ENCODE data around the gene LIN54. TPM values are rescaled to one million over a fixed set of nuclear protein-coding genes. Genes with fewer than 3 reads are reported as not detected.

LIN54 gene
- total and polyA plus RNA-seq, 4 donors: 2.0 to 17.1 (median 5.2) TPM

DNA sequence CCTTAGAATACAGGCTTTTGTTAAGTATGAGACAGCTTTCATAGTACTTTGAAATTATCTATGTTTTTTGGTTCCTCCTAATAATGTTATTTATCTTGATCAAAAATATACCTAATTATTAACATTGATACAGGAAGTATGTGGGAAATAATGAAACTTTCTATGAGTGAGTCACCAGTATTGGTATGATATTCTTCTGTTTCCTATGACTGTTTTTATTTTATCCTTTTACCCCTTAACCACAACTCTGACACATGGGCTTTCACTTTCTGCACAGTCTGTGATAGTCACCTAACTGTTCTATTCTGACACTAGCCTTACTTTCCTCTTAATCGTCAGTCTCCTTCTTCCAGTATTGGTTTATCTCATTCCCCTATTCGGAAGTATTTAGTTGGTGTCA is 105.4 kb downstream of the LIN54 start:
- WGBS: 86% methylated on average over 2 of the region's 2 CpGs
- DNase-seq (ENCODE audit: low spot score): no peak
- Histone ChIP-seq H3K27me3 (ENCODE audit: control insufficient read depth in 4 of 4, insufficient read depth in 4 of 4, low read length in 3 of 4) (no peaks in the 10 kb centered on the region), H3K4me3 (ENCODE audit: low read depth in 1 of 3, low read length in 3 of 3) (no peak overlapping the region), H3K27ac (ENCODE audit: low read depth in 1 of 2, low read length in 2 of 2) (no peak overlapping the region), H3K4me1 (ENCODE audit: control insufficient read depth in 4 of 4, insufficient read depth in 4 of 4, low read length in 3 of 4) (peaks cover 0 to 11% (median 3%) of the 10 kb centered on the region in 4 donors), H3K36me3 (ENCODE audit: control insufficient read depth in 4 of 4, insufficient read depth in 3 of 4, low read depth in 1 of 4, low read length in 3 of 4) (peaks cover 0 to 15% (median 3%) of the 10 kb centered on the region in 4 donors), H3K9ac (ENCODE audit: low read depth in 1 of 2, low read length in 2 of 2) (no peak overlapping the region), H3K9me3 (ENCODE audit: control insufficient read depth in 4 of 4, low read length in 3 of 4) (no peaks in the 10 kb centered on the region)
- TF ChIP-seq FOXA2 (IDR thresholded peaks at IDR 0.05) (no peak), SP1 (IDR thresholded peaks at IDR 0.05) (no peak), RXRA (IDR thresholded peaks at IDR 0.05) (no peak)

DNA sequence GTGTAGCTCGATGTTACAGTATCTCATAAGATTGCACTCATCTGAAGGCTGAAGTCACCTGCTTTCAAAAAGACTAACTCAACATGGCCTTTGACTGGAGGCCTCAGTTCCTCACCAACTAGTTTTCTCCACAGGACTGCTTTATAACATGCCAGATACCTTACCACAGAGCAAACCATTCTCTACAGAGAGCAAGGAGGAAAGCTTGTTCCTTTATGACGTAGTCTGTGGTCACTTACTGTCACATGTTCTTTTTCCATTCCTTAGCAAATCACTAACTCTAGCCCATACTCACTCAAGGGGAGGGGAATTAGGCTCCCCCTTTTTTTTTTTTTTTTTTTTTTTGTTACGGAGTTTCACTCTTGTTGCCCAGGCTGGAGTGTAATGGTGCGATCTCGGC is 106.9 kb downstream of the LIN54 start:
- no peaks in the 10 kb centered on the region for H3K27me3 ChIP-seq (ENCODE audit: control insufficient read depth in 4 of 4, insufficient read depth in 4 of 4, low read length in 3 of 4)
- WGBS: 91% methylated on average over 5 of the region's 5 CpGs
- H3K4me1 ChIP-seq (ENCODE audit: control insufficient read depth in 4 of 4, insufficient read depth in 4 of 4, low read length in 3 of 4): peaks cover 0 to 22% (median 8%) of the 10 kb centered on the region in 4 donors
- TF ChIP-seq HNF4A (conservative IDR thresholded peaks at IDR 0.05): no peak
- no peak overlapping the region for H3K27ac ChIP-seq (ENCODE audit: low read depth in 1 of 2, low read length in 2 of 2)
- H3K9me3 ChIP-seq (ENCODE audit: control insufficient read depth in 4 of 4, low read length in 3 of 4): no peaks in the 10 kb centered on the region
- no peak for DNase-seq (ENCODE audit: low spot score)
- H3K9ac ChIP-seq (ENCODE audit: low read depth in 1 of 2, low read length in 2 of 2): no peak overlapping the region
- peaks cover 0 to 15% (median 3%) of the 10 kb centered on the region in 4 donors for H3K36me3 ChIP-seq (ENCODE audit: control insufficient read depth in 4 of 4, insufficient read depth in 3 of 4, low read depth in 1 of 4, low read length in 3 of 4)
- no peak overlapping the region for H3K4me3 ChIP-seq (ENCODE audit: low read depth in 1 of 3, low read length in 3 of 3)

DNA sequence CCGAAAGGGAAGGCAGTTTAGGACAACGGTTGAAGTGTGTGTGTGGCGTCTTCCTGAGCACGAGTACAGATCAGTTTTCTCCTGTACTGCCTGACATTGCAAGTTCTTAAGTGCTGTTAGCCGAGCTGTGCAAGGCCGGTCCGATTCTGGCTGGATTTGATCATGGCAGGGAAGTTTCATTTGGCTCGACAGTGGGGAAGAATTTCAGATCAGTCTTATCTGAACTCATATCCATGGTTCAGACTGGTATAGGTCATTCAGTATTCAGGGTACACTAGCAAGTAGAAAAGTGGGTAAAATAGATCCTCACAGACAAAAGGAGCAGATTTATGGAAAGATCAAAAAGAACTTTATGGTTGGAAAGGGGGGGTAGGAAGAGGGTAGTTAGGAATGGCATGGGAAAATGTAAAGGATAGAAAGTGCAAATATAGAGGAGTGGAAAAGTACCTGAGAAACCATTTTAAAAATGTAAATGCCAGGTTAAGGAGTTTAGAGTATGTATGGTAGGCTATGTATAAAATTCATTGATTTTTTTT is 109.4 kb downstream of the LIN54 start:
- peak overlapping the region; percentile 68 to 99 (median 78) for H3K4me3 ChIP-seq (ENCODE audit: low read depth in 1 of 3, low read length in 3 of 3)
- no peaks in the 10 kb centered on the region for H3K27me3 ChIP-seq (ENCODE audit: control insufficient read depth in 4 of 4, insufficient read depth in 4 of 4, low read length in 3 of 4)
- H3K9me3 ChIP-seq (ENCODE audit: control insufficient read depth in 4 of 4, low read length in 3 of 4): no peaks in the 10 kb centered on the region
- DNase-seq (ENCODE audit: low spot score): no peak
- peak overlapping the region; percentile 97 to 100 for H3K27ac ChIP-seq (ENCODE audit: low read depth in 1 of 2, low read length in 2 of 2)
- WGBS: under 1% methylated on average over 8 of the region's 8 CpGs
- H3K36me3 ChIP-seq (ENCODE audit: control insufficient read depth in 4 of 4, insufficient read depth in 3 of 4, low read depth in 1 of 4, low read length in 3 of 4): peaks cover 0 to 8% (median 2%) of the 10 kb centered on the region in 4 donors
- peak overlapping the region; percentile 82 to 97 for H3K9ac ChIP-seq (ENCODE audit: low read depth in 1 of 2, low read length in 2 of 2)
- peaks cover 3 to 29% (median 9%) of the 10 kb centered on the region in 4 donors for H3K4me1 ChIP-seq (ENCODE audit: control insufficient read depth in 4 of 4, insufficient read depth in 4 of 4, low read length in 3 of 4)
- TF ChIP-seq NR2F2 (IDR thresholded peaks at IDR 0.05) (no peak), JUND (IDR thresholded peaks at IDR 0.05) (no peak), EGR1 (IDR thresholded peaks at IDR 0.05; ENCODE audit: low read depth in 2 of 2) (no peak), FOXA1 (IDR thresholded peaks at IDR 0.05) (no peak), TAF1 (conservative IDR thresholded peaks at IDR 0.05) (peak; percentile 42), GABPA (IDR thresholded peaks at IDR 0.05 in 1 of 2, conservative IDR thresholded peaks at IDR 0.05 in 1 of 2) (no peak), YY1 (IDR thresholded peaks at IDR 0.05) (peak; percentile 37), RAD21 (IDR thresholded peaks at IDR 0.05) (peak in 1 of 2 donors; percentile 6), FOXA2 (IDR thresholded peaks at IDR 0.05) (no peak)
- TF ChIP-seq, protein P1, sequence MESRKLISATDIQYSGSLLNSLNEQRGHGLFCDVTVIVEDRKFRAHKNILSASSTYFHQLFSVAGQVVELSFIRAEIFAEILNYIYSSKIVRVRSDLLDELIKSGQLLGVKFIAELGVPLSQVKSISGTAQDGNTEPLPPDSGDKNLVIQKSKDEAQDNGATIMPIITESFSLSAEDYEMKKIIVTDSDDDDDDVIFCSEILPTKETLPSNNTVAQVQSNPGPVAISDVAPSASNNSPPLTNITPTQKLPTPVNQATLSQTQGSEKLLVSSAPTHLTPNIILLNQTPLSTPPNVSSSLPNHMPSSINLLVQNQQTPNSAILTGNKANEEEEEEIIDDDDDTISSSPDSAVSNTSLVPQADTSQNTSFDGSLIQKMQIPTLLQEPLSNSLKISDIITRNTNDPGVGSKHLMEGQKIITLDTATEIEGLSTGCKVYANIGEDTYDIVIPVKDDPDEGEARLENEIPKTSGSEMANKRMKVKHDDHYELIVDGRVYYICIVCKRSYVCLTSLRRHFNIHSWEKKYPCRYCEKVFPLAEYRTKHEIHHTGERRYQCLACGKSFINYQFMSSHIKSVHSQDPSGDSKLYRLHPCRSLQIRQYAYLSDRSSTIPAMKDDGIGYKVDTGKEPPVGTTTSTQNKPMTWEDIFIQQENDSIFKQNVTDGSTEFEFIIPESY (IDR thresholded peaks at IDR 0.05): no peak
